Stimulated activated CD4-positive, alpha-beta T cell treated with anti-CD3 and anti-CD28 coated beads, TNF-alpha, amount 100 ng/mL, for 4 hours (primary cell): Measurements from ENCODE around the gene KRTAP10-5.
A peak's percentile ranks its signal among the peaks of the same experiment; 100 is the strongest.

Experiments
- DNase-seq, 3 experiments: peaks; one replicate each; pipeline ENCODE4 v3.0.0-alpha.2; 2020; ENCODE audit warnings: low read depth in 3 of 3

The KRTAP10-5 gene

GRCh38 chr21:44549525-44550211 lies 30.7 kb downstream of the KRTAP10-5 start:
- DNase-seq: no peak

- DNase-seq: no peak
Measured at GRCh38 chr21:44548922-44549321, 31.5 kb downstream of the KRTAP10-5 start.

- no peak for DNase-seq
Measured at GRCh38 chr21:44548381-44548780, 32.0 kb downstream of the KRTAP10-5 start.

- DNase-seq: peak in 1 of 3 experiments; percentile 10
Measured at GRCh38 chr21:44547656-44548331, 32.6 kb downstream of the KRTAP10-5 start.

DNA sequence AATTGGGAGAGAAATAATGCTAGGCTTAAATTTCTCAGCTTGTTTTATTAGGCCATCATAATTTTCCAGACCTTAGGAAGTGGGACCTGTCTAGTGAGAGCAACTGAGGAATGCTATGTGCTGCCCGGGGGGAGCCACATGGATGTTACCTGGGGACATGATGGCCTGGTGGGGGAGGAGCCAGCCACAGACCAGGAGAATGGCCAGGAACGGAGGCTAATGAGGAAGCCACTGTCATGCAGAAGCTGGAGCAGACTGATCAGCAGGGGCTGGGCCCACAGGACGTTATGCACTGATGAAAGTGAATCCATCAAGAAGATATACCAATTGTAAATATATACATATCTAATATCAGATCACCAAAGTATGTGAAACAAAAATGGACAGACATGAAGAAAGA lies 35.8 kb downstream of the KRTAP10-5 start:
- DNase-seq: no peak

- DNase-seq: no peak
Measured at GRCh38 chr21:44542716-44543115, 37.7 kb downstream of the KRTAP10-5 start.

DNA sequence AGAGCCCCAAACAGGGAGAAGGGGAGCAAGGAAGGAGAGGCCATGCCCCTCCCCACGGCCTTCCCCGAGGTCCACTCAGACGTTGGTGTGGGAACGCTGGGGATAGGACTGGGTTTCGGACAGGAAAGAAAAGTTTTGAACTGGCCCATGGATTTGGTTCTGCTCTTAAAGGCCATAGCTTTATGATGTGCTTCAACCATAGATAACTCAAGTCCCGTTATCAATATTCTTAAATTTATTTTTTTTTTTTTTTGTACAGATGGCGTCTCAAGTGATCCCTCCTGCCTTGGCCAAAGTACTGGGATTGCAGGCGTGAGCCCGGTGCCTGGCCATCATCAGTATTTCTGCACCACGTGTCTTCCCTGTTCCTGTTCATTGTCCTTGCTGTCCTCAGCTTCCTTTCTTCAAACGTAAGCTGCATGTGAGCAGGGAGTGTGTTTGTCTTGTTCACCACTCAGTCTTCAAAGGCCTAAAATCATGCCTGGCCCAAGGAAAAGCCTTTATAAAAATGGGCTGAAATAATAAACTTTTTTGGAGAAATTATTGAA lies 39.6 kb downstream of the KRTAP10-5 start:
- no peak for DNase-seq

DNA sequence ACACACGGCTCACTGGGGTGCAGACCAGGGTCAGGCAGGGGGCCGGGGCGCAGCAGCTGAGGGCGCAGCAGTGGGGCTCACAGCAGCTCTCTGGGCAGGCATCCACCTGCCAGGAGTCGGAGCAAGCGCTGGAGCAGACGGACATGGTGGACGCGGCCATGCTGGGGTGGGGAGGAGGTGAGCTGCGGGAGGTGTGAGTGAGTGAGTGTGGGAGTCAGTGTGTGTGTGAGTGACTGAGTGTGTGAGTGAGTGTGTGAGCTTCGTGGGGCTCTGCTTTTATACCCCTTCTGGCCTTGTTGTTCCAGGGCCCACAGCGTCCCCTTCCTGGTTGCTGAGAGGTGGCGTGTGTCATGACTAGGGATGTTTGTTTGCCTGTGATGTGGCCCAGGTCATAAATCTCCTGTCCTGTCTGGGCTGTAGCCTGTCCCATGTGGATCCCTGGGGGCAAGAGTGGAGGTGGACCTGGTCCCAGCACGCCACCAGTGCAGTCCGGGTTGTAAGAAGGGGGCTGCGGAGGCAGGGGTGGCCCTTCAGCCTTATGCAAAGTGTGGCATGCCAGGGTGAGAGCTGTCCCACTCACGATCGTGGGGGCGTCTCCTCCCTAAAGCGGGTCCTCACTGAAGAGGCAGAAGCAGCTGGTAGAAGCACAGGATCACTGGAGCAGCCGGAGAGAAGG lies 40.3 kb downstream of the KRTAP10-5 start, which contains the start of gene KRTAP10-1:
TSS of gene KRTAP10-1 (minus strand) at position 205 of the 676 bp plus-strand sequence. CDS start at position 160, 45 bp downstream.
- no peak for DNase-seq

GRCh38 chr21:44539046-44539445 lies 41.4 kb downstream of the KRTAP10-5 start:
- DNase-seq: no peak

DNA sequence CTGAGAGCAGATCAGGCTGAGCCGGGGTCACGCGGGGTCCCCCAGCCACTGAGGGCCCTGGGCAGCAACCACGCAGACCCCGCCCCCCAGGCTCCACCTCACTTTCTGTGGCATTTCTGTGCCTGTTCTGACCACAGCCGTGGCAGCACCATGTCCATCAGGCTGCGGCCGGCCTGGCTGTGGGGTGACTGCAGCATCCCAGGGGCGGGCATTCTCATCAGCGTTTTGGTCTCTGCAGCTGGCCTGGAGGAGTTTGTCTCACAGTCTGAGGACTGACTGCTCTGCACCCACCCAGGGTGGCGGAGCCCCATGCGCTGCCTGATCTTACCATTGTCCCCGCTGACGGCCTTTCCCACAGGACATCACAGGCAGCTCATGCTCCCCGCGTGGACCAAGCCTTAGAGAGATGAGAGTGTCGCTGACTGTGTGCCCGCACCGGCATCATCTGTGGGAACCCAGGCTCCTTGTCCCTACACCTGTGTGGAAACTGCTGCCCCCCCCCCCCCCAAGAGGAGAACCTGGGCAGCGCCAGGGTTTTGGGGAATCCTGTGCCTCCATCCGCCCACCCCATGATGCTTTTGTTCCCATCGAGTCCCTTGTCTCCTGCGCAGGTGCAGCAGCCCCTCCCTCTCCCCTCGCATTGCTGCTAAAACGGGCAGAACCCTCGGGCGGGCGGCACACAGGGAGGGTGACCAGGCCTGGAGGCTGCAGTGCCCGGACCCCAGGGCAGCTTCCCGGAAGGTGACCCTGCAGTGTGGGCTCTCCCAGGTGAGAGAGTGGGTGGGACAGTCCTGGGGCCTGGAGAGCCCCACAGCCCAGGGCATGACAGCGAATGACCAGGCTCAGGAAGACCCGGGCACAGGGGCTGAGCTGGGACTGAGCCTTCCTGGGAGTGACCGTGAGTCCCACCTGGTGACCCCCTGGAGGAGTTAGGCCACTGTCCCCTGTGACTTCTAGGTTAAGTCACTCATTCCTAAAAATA lies 42.2 kb downstream of the KRTAP10-5 start:
- no peak for DNase-seq

DNA sequence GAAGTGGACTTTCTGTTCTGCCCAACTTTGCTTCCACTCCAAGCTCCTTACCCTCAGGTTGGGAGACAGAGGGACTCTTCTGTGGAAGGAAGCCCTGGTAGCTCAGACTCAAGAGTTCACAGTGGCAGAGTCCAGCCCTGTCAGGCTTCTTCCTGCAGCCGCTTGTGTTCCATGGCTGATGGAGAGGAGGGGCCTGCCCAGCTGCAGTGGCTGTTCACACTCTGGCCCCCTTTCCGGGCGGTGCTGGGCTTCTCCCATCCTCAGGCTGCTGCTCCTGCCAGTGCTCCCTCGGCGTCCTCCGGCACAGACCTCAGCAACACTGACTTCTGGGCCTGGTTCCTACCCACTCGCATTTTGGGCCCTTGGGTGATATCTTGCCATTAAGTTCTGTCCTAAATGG lies 44.4 kb downstream of the KRTAP10-5 start:
- DNase-seq: no peak

GRCh38 chr21:44534688-44535087 lies 45.7 kb downstream of the KRTAP10-5 start:
- DNase-seq: no peak

- no peak for DNase-seq
Measured at GRCh38 chr21:44533891-44534627, 46.3 kb downstream of the KRTAP10-5 start.

DNA sequence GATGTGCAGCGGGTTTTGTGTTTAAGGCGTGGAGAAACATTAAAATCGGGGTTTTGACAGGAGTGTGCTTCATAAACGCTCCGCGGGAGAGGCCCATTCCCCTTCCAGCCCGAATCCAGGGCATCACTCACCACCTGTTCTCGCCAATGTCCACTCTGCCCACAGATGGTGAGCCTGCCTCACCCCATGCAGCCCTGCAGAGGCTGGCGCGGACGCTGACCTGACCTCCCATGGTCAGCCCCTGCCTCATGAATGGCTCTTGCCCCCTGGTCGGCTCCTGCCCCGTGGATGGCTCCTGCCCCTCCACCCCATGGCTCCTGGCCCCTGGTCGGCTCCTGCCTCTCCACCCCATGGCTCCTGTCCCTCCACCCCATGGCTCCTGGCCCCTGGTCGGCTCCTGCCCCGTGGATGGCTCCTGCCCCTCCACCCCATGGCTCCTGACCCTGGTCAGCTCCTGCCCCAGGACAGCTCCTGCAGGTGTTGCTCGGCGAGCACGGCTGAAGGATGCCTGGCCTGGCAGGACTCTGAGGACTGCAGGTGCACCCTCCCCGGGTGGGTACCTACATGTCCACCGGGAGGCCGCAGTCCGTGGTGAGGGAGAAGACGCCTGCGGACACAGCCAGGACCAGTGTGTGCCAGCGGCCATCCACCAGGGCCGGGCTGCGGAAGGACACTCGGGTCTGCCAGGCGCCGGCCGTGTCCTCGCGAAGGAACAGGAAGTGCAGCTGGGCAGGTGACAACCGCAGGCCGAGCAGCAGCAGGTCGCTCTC lies 47.1 kb downstream of the KRTAP10-5 start:
- no peak for DNase-seq

DNA sequence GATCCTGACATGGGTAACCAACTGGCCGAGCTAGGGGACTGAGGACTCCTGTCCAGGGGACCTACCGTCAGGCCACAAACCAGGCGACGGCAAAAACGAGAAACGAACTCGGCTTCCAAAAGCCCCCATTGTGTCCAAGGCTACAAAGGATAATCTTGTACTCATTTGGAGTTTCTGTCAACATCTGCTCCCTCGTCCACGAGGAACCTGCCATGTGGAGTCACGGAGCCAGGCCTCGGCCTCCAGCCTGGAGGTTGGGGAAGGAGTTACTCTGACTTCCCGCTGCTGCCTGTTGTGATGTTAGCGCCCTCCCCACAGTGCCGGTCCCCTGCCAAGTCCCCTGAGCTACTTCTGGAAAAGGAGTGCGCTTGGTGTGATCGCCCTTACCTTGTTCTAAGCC lies 47.7 kb downstream of the KRTAP10-5 start:
- DNase-seq: no peak

DNA sequence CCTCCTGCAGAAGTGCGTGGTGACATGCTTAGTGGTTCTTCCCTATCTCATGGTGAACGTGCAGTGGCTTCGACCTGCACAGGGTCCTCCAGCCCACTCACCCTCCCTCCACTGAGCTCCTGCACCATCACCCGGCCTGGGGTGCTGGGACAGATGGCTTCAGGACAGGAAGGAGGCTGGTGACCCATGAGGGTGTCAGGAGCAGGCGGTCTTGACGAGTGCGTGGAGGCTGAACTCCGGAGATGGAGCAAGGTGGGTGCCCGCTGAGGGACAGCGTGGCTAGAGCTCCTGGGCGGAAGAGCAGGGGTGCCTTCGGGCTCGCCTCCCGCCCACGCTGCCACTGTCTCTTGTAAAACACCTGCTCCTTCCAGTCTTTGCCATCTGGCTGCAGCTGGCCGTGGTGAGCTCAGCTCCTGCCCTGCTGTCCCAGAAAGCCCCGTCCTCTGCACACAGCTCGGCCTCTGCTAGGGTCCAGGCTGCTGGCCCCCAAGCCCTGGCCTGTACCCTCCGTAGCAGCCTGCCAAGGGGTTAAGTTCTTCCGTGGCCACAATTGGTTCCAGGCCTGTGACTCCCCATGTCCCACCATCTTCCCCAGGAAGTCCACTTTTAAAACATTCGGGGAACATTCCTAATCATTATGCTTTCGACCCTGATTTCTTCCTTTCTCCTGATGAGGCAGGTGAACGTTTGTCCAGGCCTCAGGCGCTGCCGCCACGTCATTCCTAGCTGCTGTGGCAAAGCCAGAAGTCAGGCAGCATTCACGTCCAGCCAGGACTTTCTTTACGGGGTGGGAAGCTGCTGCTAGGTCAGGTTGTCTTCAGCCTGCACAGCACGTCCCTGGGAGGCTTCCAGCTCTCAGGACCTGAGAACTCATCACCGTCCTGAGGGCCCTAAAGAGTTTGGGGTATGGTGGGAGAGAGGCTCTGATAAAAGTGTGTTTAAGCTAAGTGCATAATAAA lies 48.5 kb downstream of the KRTAP10-5 start:
- no peak for DNase-seq

GRCh38 chr21:44530903-44531605 lies 49.4 kb downstream of the KRTAP10-5 start:
- no peak for DNase-seq
